Right atrium auricular region (tissue), 2 donors: ENCODE measurements around the gene KIF1B. TPM values are rescaled to one million over a fixed set of nuclear protein-coding genes. Genes with fewer than 3 reads are reported as not detected.
"Not testable (repeated sequence)": the region's sequence is repeated elsewhere in the genome, so short reads cannot be mapped to it uniquely, and the experiment has no call there.

Source experiments
- DNase-seq: peaks from one replicate; pipeline ENCODE4 v3.0.0-alpha.2; 2019; ENCODE audit warnings: low spot score
- H3K27ac ChIP-seq, 2 donors: fragments of 200-600 bp; sonication (generic); 1 replicate in 1 of 2; 2 replicates in 1 of 2; pipeline ENCODE4 v1.5.1; 2016 to 2019
- H3K27me3 ChIP-seq, 2 donors: fragments of 200-600 bp; sonication (generic); one replicate each; pipeline versions ENCODE4 v1.5.1 to v1.6.0; 2017 to 2019
- H3K36me3 ChIP-seq: fragments of 200-600 bp; sonication (generic); one replicate; pipeline ENCODE4 v1.5.1; 2016
- H3K4me1 ChIP-seq, 2 donors: fragments of 200-600 bp; sonication (generic); one replicate each; pipeline versions ENCODE4 v1.5.1 to v1.6.0; 2017 to 2019
- H3K4me3 ChIP-seq, 2 donors: fragments of 200-600 bp; sonication (generic); 1 replicate in 1 of 2; 2 replicates in 1 of 2; pipeline ENCODE4 v1.5.1; 2017 to 2019; ENCODE audit warnings: mild to moderate bottlenecking in 1 of 2, moderate library complexity in 1 of 2
- H3K9me3 ChIP-seq, 2 donors: fragments of 200-600 bp; sonication (generic); one replicate each; pipeline ENCODE4 v1.5.1; 2019
- total RNA-seq, 2 donors: library from RNA; depleted of rRNA; stranded (reverse); fragments of >200 nt; gene quantifications; one replicate each; pipeline ENCODE4 v1.1.0, GENCODE V29; 2016
- TF ChIP-seq, protein P1 (sequence below), 2 donors: fragments of 200-600 bp; sonication (generic); IDR thresholded peaks; one replicate each; pipeline ENCODE4 v1.5.1; 2019; ENCODE audit warnings: antibody characterized with exemption in 2 of 2

KIF1B gene
- total RNA-seq, 2 donors from 2014 or later: 55.7 to 63.9 TPM

DNA sequence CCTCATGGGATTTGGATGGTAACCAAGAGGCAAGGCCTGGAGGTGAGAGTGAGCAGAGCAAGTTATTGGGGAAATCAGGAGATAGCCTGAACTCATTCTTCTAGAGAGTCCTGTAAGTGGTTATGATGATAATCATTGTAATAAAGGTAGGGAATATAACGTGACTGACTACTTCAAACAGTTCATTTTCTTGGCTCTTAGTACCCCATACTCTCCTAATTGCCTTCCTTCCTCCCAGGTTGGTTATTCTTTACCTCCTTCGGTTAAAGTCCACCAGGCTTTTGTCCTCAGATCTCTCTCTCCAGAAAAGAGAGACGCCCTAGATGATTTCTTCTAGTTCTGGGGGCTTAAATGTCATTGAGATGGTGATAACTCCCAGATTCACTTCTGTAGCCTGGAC is 35.3 kb downstream of the KIF1B start:
- TF ChIP-seq, protein P1, sequence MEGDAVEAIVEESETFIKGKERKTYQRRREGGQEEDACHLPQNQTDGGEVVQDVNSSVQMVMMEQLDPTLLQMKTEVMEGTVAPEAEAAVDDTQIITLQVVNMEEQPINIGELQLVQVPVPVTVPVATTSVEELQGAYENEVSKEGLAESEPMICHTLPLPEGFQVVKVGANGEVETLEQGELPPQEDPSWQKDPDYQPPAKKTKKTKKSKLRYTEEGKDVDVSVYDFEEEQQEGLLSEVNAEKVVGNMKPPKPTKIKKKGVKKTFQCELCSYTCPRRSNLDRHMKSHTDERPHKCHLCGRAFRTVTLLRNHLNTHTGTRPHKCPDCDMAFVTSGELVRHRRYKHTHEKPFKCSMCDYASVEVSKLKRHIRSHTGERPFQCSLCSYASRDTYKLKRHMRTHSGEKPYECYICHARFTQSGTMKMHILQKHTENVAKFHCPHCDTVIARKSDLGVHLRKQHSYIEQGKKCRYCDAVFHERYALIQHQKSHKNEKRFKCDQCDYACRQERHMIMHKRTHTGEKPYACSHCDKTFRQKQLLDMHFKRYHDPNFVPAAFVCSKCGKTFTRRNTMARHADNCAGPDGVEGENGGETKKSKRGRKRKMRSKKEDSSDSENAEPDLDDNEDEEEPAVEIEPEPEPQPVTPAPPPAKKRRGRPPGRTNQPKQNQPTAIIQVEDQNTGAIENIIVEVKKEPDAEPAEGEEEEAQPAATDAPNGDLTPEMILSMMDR (IDR thresholded peaks at IDR 0.05): no peak
- DNase-seq: no peak
- H3K27ac ChIP-seq: no peak overlapping the region
- peaks cover 0 to 21% of the 10 kb centered on the region in 2 donors for H3K4me1 ChIP-seq
- H3K36me3 ChIP-seq: no peaks in the 10 kb centered on the region
- no peaks in the 10 kb centered on the region for H3K27me3 ChIP-seq
- no peaks in the 10 kb centered on the region for H3K9me3 ChIP-seq
- H3K4me3 ChIP-seq: no peak overlapping the region

DNA sequence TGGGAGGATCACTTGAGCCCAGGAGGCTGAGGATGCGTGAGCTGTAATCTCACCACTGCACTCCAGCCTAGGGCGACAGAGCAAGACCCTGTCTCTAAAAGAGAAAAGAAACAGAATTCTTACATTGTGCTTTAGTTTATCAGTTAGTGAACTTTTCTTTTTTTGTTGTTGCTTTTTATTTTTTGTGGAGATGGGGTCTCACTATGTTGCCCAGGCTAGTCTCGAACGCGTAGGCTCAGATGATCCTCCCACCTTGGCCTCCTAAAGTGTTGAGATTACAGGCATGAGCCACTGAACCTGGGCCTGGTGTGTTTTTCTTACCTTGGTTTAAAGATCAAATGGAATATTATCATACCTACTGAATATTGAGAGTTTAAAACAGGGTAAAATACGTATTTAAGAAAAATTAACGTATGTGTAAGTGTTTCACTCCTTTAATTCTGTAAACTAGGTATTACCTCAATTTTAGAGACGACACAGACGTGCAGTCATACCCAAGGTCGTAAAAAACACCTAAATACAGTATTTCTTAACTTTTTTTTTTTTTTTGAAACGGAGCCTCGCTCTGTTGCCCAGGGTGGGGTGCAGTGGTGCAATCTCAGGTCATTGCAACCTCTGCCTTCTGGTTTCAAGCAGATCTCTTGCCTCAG is 39.6 kb downstream of the KIF1B start:
- peaks cover 0 to 39% of the 10 kb centered on the region in 2 donors for H3K4me1 ChIP-seq
- H3K9me3 ChIP-seq: no peaks in the 10 kb centered on the region
- TF ChIP-seq, protein P1 (IDR thresholded peaks at IDR 0.05): no peak
- H3K27ac ChIP-seq: no peak overlapping the region
- no peak overlapping the region for H3K4me3 ChIP-seq
- DNase-seq: no peak
- no peaks in the 10 kb centered on the region for H3K36me3 ChIP-seq
- no peaks in the 10 kb centered on the region for H3K27me3 ChIP-seq

GRCh38 chr1:10250663-10251062 is 40.3 kb downstream of the KIF1B start:
- Histone ChIP-seq H3K4me3 (no peak overlapping the region), H3K9me3 (no peaks in the 10 kb centered on the region), H3K27ac (no peak overlapping the region), H3K36me3 (no peaks in the 10 kb centered on the region), H3K4me1 (peaks cover 0 to 39% of the 10 kb centered on the region in 2 donors), H3K27me3 (no peaks in the 10 kb centered on the region)
- no peak for DNase-seq
- TF ChIP-seq, protein P1 (IDR thresholded peaks at IDR 0.05): no peak

DNA sequence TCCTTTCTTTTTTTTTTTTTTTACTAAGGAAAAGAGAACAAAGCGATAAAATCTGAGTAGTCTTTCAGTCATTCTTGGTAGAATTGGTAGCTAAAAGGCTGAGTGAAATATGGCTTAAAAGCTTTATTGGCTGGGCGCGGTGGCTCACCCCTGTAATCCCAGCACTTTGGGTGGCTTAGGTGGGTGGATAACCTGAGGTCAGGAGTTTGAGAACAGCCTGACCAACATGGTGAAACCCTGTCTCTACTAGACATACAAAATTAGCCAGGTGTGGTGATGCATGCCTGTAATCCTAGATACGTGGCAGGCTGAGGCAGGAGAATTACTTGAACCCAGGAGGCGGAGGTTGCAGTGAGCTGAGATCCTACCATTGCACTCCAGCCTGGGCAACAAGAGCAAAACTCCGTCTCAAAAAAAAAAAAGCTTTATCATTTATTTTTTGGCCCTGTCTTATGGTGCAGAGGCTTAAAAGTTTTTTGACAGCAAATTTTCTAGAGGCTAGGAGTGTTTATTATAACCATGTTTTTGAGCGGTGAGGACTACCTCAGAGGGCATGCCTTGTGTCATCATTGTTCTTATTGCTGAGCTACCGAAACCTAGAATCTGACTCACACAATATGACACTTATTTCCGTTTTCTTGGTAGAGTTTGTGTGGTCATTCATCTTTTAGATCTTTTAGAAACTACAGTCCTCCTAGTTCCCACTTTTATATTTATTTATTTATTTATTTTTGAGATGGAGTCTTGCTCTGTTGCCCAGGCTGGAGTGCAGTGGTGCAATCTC is 41.1 kb downstream of the KIF1B start:
- H3K36me3 ChIP-seq, DNase-seq: not testable (repeated sequence)

GRCh38 chr1:10252508-10252907 is 42.1 kb downstream of the KIF1B start:
- H3K36me3 ChIP-seq: peaks cover 12% of the 10 kb centered on the region
- no peak for DNase-seq
- peak overlapping the region in 1 of 2 donors; percentile 66 for H3K27ac ChIP-seq
- H3K4me1 ChIP-seq: peaks cover 0 to 42% of the 10 kb centered on the region in 2 donors
- no peaks in the 10 kb centered on the region for H3K9me3 ChIP-seq
- H3K4me3 ChIP-seq: no peak overlapping the region
- TF ChIP-seq, protein P1 (IDR thresholded peaks at IDR 0.05): no peak
- no peaks in the 10 kb centered on the region for H3K27me3 ChIP-seq

More for the DNA sequence above, 41.1 kb downstream of the KIF1B start:
- H3K9me3 ChIP-seq, H3K27me3 ChIP-seq, H3K4me3 ChIP-seq: not testable (repeated sequence)
- H3K27ac ChIP-seq: peak overlapping the region in 1 of 2 donors; percentile 22
- H3K4me1 ChIP-seq: peaks cover 0 to 39% of the 10 kb centered on the region in 2 donors

DNA sequence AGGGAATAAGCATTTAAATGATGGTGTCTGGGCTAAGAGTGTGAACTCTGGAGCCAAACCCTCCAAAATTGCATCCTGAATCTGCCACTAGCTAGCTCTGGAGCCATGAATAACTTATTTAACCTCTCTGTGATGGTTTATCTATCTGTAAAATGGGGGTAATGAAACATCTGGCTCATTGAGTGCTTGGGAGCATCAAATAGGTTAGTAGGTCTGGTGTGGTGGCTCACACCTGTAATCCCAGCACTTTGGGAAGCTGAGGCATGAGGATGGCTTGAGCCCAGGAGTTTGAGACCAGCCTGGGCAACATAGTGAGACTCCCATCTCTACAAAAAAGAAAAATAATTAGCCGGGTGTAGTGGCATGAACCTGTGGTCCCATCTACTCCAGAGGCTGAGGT is 42.8 kb downstream of the KIF1B start:
- Histone ChIP-seq H3K36me3 (peaks cover 15% of the 10 kb centered on the region), H3K4me1 (peaks cover 0 to 48% of the 10 kb centered on the region in 2 donors), H3K27ac (peak overlapping the region; percentile 24 to 66), H3K9me3 (no peaks in the 10 kb centered on the region), H3K27me3 (no peaks in the 10 kb centered on the region), H3K4me3 (no peak overlapping the region)
- DNase-seq: no peak
- TF ChIP-seq, protein P1 (IDR thresholded peaks at IDR 0.05): no peak
